Neural cell (in vitro differentiated cells): ENCODE data around the gene C22orf31.

ENCODE experiments used
- EP300 ChIP-seq: fragments of 450-650 bp; conservative IDR thresholded peaks from 2 replicates; pipeline ENCODE4 v1.6.1; 2014; ENCODE audit warnings: antibody characterized with exemption, mild to moderate bottlenecking, moderate library complexity; ENCODE audit not compliant: poor library complexity, severe bottlenecking
- EZH2 ChIP-seq: fragments of 200-600, 300-800 bp; shearing (Covaris generic), sonication (generic); IDR thresholded peaks from 2 replicates; pipeline ENCODE4 v1.6.1; 2014; ENCODE audit warnings: antibody characterized with exemption, low read length, borderline replicate concordance, mild to moderate bottlenecking; ENCODE audit not compliant: insufficient read depth, poor library complexity, severe bottlenecking
- POLR2AphosphoS5 ChIP-seq: IDR thresholded peaks from 2 replicates; pipeline ENCODE4 v1.6.1; 2012
- RAD21 ChIP-seq: fragments of 450-650 bp; conservative IDR thresholded peaks from 2 replicates; pipeline ENCODE4 v1.6.1; 2014; ENCODE audit warnings: antibody characterized with exemption, mild to moderate bottlenecking, moderate library complexity
- SMC3 ChIP-seq: fragments of 450-650 bp; conservative IDR thresholded peaks from 2 replicates; pipeline ENCODE4 v1.6.1; 2014; ENCODE audit warnings: antibody characterized with exemption, mild to moderate bottlenecking, moderate library complexity; ENCODE audit not compliant: poor library complexity
- TF ChIP-seq, protein P1 (sequence below): IDR thresholded peaks from 2 replicates; pipeline ENCODE4 v1.6.1; 2012; ENCODE audit warnings: borderline replicate concordance
- TF ChIP-seq, protein P2 (sequence below): fragments of 450-650 bp; IDR thresholded peaks from 2 replicates; pipeline ENCODE4 v1.5.1; 2014; ENCODE audit warnings: antibody characterized with exemption, mild to moderate bottlenecking, moderate library complexity; ENCODE audit not compliant: poor library complexity, severe bottlenecking

DNA sequence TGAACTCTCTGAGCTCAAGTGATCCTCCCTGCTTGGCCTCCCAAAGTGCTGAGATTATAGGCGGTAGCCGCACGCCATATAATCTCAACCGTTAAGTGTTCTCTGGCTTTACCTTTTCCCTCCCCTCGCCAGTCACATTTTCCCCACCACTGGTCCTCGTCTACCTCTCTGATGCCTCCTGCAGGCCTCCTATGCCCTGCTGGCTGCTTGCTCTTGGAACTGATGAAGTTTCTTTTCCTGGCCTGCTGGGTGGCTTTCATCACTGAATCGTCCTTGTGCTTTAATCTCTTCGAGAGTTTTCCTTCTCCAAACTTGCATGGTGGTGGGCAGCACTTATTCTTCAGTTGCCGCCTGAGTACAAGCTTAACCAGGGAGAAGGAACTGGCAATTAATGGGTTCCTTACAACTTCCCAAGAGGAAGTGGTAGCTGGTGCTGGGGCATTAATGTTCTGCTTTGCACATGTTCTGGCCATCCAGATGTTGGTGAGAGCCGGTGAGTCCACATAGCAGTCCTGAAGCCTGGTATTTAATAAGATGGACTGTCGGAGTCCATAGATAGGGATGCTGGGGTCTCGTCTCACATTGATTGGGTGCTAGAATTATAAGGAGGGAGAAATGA is 1.3 kb downstream of the C22orf31 start:
- no peak for TF ChIP-seq EZH2
- TF ChIP-seq, protein P1, sequence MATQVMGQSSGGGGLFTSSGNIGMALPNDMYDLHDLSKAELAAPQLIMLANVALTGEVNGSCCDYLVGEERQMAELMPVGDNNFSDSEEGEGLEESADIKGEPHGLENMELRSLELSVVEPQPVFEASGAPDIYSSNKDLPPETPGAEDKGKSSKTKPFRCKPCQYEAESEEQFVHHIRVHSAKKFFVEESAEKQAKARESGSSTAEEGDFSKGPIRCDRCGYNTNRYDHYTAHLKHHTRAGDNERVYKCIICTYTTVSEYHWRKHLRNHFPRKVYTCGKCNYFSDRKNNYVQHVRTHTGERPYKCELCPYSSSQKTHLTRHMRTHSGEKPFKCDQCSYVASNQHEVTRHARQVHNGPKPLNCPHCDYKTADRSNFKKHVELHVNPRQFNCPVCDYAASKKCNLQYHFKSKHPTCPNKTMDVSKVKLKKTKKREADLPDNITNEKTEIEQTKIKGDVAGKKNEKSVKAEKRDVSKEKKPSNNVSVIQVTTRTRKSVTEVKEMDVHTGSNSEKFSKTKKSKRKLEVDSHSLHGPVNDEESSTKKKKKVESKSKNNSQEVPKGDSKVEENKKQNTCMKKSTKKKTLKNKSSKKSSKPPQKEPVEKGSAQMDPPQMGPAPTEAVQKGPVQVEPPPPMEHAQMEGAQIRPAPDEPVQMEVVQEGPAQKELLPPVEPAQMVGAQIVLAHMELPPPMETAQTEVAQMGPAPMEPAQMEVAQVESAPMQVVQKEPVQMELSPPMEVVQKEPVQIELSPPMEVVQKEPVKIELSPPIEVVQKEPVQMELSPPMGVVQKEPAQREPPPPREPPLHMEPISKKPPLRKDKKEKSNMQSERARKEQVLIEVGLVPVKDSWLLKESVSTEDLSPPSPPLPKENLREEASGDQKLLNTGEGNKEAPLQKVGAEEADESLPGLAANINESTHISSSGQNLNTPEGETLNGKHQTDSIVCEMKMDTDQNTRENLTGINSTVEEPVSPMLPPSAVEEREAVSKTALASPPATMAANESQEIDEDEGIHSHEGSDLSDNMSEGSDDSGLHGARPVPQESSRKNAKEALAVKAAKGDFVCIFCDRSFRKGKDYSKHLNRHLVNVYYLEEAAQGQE, result no peak
- TF ChIP-seq, protein P2, sequence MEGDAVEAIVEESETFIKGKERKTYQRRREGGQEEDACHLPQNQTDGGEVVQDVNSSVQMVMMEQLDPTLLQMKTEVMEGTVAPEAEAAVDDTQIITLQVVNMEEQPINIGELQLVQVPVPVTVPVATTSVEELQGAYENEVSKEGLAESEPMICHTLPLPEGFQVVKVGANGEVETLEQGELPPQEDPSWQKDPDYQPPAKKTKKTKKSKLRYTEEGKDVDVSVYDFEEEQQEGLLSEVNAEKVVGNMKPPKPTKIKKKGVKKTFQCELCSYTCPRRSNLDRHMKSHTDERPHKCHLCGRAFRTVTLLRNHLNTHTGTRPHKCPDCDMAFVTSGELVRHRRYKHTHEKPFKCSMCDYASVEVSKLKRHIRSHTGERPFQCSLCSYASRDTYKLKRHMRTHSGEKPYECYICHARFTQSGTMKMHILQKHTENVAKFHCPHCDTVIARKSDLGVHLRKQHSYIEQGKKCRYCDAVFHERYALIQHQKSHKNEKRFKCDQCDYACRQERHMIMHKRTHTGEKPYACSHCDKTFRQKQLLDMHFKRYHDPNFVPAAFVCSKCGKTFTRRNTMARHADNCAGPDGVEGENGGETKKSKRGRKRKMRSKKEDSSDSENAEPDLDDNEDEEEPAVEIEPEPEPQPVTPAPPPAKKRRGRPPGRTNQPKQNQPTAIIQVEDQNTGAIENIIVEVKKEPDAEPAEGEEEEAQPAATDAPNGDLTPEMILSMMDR, result no peak
- TF ChIP-seq EP300, result no peak
- TF ChIP-seq SMC3, result no peak
- TF ChIP-seq RAD21, result no peak
- TF ChIP-seq POLR2AphosphoS5, result no peak
